COR-L47 (cell line): ENCODE results near the gene SYPL2.

Experiments
- DNase-seq: peaks from one replicate; lab custom pipeline; 2025; lab: John Stamatoyannopoulos, UW

Gene SYPL2

GRCh38 chr1:109492779-109493178, 26.4 kb downstream of the SYPL2 start:
- no peak for DNase-seq

- DNase-seq: no peak
These were observed 26.9 kb downstream of the SYPL2 start for GRCh38 chr1:109493227-109493626.

- DNase-seq: peak; percentile 72
These were observed 27.6 kb downstream of the SYPL2 start, which contains the start of gene CYB561D1 for GRCh38 chr1:109493805-109494539. CYB561D1 (plus strand) TSS chr1:109494094; CDS start chr1:109494140, 46 bp downstream.

GRCh38 chr1:109495738-109496137, 29.4 kb downstream of the SYPL2 start:
- DNase-seq: no peak

GRCh38 chr1:109497449-109498160, 31.3 kb downstream of the SYPL2 start:
- DNase-seq: no peak

GRCh38 chr1:109498161-109498801, 31.9 kb downstream of the SYPL2 start:
- DNase-seq: peak; percentile 34

GRCh38 chr1:109499081-109499480, 32.7 kb downstream of the SYPL2 start:
- DNase-seq: no peak

GRCh38 chr1:109499661-109500536, 33.6 kb downstream of the SYPL2 start:
- peak; percentile 35 for DNase-seq

GRCh38 chr1:109500941-109501381, 34.6 kb downstream of the SYPL2 start:
- DNase-seq: no peak

GRCh38 chr1:109501644-109502363, 35.5 kb downstream of the SYPL2 start:
- DNase-seq: no peak

- no peak for DNase-seq
These were observed 36.1 kb downstream of the SYPL2 start for GRCh38 chr1:109502364-109502851.

GRCh38 chr1:109503935-109504334, 37.6 kb downstream of the SYPL2 start:
- no peak for DNase-seq

GRCh38 chr1:109504974-109505373, 38.6 kb downstream of the SYPL2 start:
- no peak for DNase-seq

- no peak for DNase-seq
These were observed 41.9 kb downstream of the SYPL2 start for GRCh38 chr1:109508001-109508872.

- DNase-seq: no peak
These were observed 42.5 kb downstream of the SYPL2 start for GRCh38 chr1:109508873-109509175.

GRCh38 chr1:109509176-109510134, 43.1 kb downstream of the SYPL2 start, which contains the start of gene AMIGO1:
AMIGO1 (minus strand) TSS chr1:109509727; CDS start chr1:109508912, 815 bp downstream.
- DNase-seq: peak; percentile 41

- no peak for DNase-seq
These were observed 46.9 kb downstream of the SYPL2 start for GRCh38 chr1:109513110-109513710.

GRCh38 chr1:109514846-109515245, 48.5 kb downstream of the SYPL2 start:
- no peak for DNase-seq
